ENCODE results near the gene TM4SF1.
"Not testable (repeated sequence)": the region's sequence is repeated elsewhere in the genome, so short reads cannot be mapped to it uniquely, and the experiment has no call there.

Gene TM4SF1

DNA sequence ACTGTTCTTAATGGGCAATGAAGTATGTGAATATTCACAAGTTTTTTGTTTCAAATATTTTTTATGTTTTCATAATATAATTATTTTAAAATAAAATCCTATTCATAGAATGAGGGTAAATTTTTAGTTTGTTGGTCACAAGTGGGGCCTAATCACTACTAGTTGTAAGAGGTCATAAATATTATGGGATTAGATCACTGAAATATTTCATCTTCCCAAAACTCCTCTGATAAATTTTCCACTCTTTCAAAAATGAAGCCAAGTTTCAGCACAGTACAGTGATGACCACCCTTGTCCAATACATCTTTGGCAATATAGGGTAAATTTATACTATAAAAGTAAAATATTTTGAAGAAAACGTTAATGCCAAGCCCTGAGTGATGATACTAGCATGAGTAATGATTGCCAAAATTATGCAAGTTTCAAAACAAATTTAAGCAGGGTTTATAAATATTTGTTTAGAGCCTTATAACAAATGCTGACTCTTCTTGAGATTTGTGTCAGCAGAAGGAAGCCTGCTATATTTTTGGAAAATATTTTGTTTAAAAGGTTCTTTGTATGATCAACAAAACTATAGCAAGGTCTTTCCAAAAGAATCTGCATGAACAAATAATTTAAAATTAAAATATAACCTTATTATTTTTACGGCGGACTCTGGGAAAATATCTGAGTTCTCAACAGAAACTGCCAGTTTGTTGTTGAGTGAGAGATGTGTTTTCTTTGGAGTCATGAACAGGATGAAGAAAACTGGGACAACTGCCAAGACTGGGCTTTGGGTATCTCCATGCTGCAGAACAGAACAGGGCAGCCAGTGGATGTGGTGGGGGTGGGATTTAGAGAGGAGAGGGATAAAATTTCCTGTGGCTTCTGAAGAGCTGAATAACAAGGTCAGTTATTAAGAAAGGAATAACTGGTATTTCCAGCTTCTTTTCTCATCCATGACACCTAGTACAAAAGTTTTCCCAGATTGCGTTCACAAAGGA is 17.9 kb upstream of the TM4SF1 start:
- no peak for DNase-seq (ENCODE audit: low read depth in 1 of 2, low spot score in 1 of 2)

GRCh38 chr3:149393345-149394160 is 16.1 kb upstream of the TM4SF1 start:
- no peak for DNase-seq (ENCODE audit: low read depth in 1 of 2, low spot score in 1 of 2)

GRCh38 chr3:149391960-149392359 is 14.5 kb upstream of the TM4SF1 start:
- no peak for DNase-seq (ENCODE audit: low read depth in 1 of 2, low spot score in 1 of 2)

DNA sequence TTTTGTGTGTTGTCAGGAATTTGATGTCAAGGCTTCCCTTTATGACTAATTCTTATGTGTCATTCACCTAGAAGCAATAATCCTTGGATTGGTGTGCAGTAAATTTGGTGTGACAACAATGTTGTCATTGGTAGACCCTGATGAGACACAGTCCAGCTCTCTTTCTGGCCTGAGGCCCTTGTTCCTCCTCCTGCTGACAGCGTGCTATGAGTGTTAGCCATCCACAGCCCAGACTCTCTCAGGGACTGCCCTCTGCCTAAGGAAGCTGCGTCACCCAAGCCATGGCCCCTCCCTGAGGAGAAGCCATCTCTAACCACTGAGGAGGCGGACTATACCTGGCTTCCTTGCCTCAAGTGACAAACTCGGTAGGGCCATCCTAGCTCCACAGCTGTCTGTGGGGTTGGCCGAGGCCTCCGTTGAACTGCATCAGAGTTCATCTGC is 13.3 kb upstream of the TM4SF1 start:
- no peak for DNase-seq (ENCODE audit: low read depth in 1 of 2, low spot score in 1 of 2)

DNA sequence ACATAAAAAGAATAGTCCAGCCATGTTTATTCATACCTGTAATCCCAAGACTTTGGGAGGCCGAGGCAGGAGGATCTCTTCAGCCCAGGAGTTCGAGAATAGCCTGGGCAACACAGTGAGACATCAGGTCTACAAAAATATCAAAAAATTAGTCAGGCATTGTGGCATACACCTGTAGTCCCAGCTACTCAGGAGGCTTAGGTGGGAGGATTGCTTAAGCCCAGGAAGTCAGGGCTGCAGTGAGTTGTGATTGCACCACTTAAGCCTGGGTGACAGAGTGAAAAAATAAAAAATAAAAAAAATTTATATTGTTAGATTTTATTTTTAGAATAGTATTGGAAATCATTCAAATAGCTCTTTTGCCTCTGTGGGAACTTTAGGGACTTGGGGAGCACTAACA is 12.8 kb upstream of the TM4SF1 start:
- DNase-seq (ENCODE audit: low read depth in 1 of 2, low spot score in 1 of 2): no peak

DNA sequence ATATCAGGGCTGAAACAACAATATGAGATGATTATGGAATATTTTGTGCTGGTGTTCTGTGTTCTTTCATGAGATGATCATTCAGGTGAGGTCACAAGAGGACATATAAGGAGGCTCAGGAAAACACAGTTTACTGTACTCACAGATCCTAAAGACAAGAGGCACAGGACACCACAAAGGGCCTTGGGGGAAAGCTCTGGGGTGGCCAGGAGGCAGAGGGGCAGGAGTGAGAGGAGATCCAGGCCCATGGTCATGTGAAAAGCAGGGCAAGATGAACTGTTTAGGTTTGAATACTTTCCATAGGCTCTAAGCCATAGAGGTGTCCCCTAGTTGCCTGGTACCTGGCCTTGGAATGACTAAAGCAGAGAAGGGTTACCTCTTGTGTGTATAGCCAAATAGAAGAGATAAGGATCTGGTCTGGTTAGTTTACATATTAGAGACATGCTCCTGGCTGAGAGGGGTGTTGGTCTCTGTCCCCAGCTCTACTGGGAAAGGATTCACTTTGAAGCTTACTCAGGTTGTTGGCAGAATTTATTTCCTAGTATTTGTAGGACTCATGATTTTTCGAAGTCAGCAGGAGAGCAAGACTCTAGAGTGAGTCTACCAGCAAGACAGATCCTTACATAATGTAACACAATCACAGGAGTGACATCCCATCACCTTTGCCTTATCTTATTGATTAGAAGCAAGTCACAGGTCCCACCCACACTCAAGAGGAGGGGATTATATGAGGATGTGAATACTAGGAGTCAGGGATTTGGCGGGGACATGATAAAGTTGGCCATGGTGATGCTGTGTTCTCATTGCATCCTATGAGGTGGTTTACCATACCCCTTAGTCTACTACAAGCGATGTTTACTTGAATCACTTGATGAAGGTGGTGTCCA is 11.3 kb upstream of the TM4SF1 start:
- no peak for DNase-seq (ENCODE audit: low read depth in 1 of 2, low spot score in 1 of 2)

GRCh38 chr3:149388001-149388440 is 10.6 kb upstream of the TM4SF1 start:
- DNase-seq (ENCODE audit: low read depth in 1 of 2, low spot score in 1 of 2): no peak

DNA sequence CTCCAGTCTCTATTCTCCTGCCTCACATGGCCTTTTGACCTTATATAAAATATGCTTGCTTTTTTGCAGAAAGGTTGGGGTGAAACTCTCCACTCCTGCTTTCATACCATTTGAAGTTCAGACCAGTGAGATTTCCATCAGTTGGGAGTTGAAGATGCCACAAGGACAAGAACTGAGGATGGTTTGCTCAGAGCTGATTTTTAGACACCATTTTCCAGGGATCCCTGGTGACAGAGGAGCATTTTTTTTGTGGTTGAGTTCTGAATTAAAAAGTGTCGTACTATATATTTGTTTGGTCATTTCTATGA is 8.8 kb upstream of the TM4SF1 start:
- DNase-seq (ENCODE audit: low read depth in 1 of 2, low spot score in 1 of 2): no peak

DNA sequence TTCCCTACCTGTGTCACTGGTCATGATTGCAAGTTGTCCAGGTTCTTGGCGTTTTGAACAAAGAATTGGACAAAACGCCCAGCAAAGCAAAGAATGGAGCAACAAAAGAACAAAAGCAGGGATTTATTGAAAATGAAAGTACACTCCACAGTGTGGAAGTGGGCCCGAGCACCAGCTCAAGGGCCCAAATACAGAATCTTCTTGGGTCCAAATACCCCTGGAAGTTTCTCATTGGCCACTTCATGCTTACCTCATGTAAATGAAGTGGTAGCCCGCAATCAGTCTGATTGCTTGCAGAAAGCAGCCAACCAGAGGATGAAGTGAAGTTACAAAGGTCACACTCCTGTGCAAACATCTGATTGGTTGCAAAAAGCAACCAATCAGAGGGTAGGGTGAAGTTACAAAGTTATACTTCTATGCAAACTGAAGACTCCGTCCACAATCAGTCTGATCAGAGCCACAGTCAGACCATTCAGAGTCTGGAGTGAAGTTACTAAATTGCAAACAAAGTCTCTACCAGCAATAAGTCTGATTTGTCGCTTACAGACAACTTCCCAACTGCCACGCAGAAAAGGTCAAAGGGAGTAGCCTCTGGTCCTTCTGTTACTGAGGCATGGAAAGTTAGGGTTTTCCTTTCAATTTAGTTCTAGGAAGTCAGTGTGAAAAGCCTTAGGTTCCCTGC is 8.3 kb upstream of the TM4SF1 start:
- DNase-seq (ENCODE audit: low read depth in 1 of 2, low spot score in 1 of 2): no peak

- no peak for DNase-seq (ENCODE audit: low read depth in 1 of 2, low spot score in 1 of 2)
These were observed 7.5 kb upstream of the TM4SF1 start for GRCh38 chr3:149384911-149385321.

DNA sequence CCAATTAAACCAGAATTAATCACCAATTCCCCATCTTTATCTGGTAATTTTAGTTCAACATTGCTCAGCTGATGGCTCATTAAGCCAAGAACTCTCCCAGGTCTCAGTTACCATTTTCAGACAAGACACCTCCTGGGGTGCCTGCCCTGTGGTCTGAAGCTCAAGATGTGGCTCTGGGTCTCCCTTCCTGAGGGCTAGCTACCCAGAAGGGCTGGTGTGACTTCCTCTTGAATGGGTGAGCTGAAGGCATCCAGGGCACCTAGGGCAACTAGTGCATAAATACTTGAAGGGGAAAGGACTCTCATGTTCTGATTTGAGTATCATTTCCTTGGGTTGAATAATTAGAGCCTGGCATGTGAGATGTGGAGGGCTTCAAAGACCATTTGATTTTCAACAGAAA is 6.7 kb upstream of the TM4SF1 start:
- no peak for DNase-seq (ENCODE audit: low read depth in 1 of 2, low spot score in 1 of 2)

- DNase-seq (ENCODE audit: low read depth in 1 of 2, low spot score in 1 of 2): no peak
These were observed 6.3 kb upstream of the TM4SF1 start for GRCh38 chr3:149383703-149384102.

GRCh38 chr3:149382518-149382917 is 5.1 kb upstream of the TM4SF1 start:
- DNase-seq (ENCODE audit: low read depth in 1 of 2, low spot score in 1 of 2): no peak

GRCh38 chr3:149382101-149382467 is 4.6 kb upstream of the TM4SF1 start:
- no peak for DNase-seq (ENCODE audit: low read depth in 1 of 2, low spot score in 1 of 2)

GRCh38 chr3:149381173-149382100 is 4.0 kb upstream of the TM4SF1 start:
- no peak for DNase-seq (ENCODE audit: low read depth in 1 of 2, low spot score in 1 of 2)

DNA sequence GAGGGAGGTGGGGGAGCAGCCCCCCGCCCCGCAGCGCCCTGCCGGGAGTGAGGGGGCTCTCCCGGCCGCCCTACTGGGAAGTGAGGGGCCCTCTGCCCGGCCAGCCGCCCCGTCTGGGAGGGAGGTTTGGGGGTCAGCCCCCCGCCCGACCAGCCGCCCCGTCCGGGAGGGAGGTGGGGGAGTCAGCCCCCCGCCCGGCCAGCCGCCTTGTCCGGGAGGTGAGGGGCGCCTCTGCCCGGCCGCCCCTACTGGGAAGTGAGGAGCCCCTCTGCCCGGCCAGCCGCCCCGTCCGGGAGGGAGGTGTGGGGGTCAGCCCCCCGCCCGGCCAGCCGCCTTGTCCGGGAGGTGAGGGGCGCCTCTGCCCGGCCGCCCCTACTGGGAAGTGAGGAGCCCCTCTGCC is 2.8 kb upstream of the TM4SF1 start:
- DNase-seq (ENCODE audit: low read depth in 1 of 2, low spot score in 1 of 2): not testable (repeated sequence)

GRCh38 chr3:149378478-149379309 is 1.2 kb upstream of the TM4SF1 start:
- no peak for DNase-seq (ENCODE audit: low read depth in 1 of 2, low spot score in 1 of 2)

- no peak for DNase-seq (ENCODE audit: low read depth in 1 of 2, low spot score in 1 of 2)
These were observed 586 bp downstream of the TM4SF1 start for GRCh38 chr3:149376718-149377407.

Data from stimulated activated CD4-positive, alpha-beta T cell treated with anti-CD3 and anti-CD28 coated beads, Interleukin-15, amount 100 ng/mL, for 1 hour (primary cell).